Measurements from ENCODE around the gene BORCS8.
"Not testable (repeated sequence)": the region's sequence is repeated elsewhere in the genome, so short reads cannot be mapped to it uniquely, and the experiment has no call there.

BORCS8 gene

DNA sequence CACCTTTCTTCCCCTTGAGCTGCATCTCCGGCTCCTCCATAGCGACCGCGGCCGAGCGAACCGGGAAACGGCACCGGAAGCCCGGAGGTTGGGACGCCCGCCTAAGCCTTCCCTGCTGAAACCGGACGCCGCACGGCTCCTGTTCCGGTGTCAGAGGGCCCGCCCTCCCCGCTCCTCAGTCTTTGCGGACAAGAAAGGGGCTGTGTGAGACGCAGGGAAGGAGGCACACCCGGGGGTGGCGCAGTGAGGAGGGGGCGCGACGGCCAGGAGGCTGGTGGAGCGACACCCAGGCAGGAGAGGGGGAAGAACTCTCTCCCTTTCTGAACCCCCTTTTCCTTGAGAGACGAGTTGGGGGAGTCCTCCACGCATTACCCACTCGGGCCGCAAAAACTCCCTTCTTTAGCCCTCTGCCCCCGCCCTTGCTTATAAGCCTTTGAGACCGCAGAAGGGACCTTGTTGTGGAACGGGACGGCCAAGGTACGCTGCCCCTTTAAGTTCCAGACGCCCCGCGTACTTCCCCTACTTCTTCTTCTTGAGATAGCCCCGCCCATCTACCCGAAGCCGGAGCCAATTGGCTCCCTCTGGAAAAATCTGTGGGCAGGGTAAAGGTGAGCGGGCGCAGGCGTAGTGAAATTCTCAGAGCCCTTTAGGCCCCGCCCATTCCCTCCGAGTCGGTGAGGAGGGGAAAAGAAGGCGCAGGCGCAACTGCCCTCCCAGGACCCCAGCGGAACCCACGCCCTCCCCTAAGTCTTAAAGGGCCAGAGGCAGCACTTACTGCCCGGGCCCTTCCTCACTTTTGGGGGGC lies at the start of gene BORCS8, which contains the start of gene RFXANK:
BORCS8 (minus strand) TSS at position 75 of the 805 bp plus-strand sequence; CDS start at position 40, 35 bp downstream.
RFXANK (plus strand) TSS at position 181 of the 805 bp plus-strand sequence. CDS start 1,689 bp downstream, outside the sequence.
- DNase-seq: peak; percentile 92 to 96 (median 94)

DNA sequence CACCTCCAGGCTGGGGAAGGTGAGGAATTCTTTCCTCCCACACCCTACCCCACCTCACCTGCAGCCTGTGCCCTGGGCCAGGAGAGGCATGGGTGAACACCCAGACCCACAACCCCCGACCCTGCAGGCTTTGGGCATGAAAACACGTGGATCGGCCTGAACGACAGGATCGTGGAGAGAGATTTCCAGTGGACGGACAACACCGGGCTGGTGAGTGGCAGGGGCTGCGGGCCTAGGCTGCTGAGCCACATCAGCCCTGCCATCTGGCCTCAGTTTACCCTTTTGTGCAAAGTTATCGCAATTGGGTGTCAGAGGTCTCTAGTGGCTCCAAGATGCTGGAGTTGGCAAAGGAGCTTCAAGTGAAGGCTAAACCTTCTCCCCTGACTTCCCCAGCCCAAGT lies 48.5 kb upstream of the BORCS8 start:
- no peak for DNase-seq

DNA sequence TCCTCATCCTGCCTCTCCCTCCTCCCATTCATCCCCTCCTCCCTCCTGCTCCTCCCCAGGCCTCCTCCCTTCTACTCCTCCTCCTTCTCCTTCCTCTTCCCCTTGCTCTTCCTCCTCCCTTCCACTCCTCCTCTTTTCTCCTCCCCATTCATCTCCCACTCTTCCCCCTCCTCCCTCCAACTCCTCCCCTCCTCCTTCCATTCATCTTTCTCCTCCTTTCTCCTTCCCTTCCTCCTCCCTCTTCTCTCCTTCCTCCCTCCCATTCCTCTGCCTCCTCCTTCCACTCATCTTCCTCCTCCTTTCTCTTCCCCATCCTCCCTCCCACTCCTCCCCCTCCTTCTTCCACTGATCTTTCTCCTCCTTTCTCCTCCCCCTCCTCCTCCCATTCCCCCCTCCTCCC lies 47.7 kb upstream of the BORCS8 start:
- no peak for DNase-seq

DNA sequence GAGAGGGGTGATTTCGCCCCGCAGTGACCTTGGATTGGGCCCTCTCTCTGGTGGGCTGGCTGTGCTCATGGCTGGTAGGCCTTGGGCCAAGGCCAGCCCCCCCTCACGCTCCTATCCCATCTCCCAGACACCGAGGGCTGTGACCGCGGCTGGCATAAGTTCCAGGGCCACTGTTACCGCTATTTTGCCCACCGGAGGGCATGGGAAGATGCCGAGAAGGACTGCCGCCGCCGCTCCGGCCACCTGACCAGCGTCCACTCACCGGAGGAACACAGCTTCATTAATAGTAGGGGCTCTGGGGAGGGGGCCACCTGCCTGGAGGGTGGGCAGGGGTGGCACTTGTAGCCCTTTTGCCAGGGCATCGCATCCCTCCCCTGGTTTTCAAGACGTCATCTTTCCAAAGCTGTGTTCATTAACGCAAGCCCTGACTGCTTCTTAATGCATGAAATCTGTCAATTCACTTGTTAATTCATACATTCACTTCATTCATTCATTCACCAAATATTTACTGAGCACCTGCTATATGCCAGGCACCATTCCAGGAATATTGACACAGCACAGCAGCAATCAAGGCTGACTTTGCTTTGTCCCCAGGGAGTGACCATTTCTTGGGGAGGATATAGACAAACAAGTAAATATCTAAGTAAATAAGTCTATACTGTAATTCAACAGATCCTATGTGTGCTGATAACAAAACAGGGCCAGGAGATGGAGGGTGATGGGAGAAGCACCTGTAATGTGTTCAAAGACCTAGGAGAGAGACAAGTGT lies 46.4 kb upstream of the BORCS8 start:
- no peak for DNase-seq

DNA sequence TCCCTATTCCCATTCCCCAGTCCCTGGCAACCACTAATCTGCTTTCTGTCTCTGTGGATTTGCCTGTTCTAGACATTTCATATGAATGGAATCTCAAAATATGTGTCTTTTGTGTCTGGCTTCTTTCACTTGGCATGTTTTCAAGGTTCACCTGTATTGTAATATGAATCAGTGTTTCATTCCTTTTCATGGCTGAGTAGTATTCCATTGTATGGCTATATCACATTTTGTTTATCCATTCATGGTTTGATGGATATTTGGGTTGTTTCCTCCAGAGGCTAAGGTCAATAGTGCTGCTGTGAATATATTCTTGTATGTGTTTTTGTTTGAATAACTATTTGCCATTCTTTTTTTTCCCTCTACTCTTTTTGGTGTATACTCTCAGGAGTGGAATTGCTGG lies 44.2 kb upstream of the BORCS8 start:
- DNase-seq: no peak

DNA sequence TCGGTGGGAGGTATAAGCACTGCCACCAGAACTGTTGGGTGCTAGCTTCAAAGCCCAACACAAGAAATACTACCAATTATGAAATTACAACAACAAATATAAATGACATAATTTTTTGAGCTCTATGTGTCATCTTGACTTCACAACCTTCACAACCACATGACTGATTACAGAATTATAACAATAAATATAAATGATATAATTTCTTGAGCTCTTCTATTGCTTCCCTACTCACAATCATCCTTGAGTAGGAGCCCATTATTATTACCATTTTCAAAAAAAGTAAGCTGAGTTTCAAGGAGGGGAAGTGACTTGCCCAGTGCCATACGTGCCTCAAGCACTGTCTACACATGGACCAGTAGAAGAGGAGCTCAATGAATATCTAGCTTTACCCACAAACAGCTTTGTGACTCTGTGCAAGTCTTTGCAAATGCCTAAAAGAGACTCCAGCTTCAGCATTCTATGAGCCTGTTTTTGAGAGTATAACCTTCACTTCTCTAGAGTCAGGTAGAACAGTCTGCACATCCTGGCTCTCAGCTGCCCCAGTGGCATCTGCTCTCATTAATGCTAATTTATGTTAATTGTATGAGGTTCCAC lies 42.4 kb upstream of the BORCS8 start:
- no peak for DNase-seq

DNA sequence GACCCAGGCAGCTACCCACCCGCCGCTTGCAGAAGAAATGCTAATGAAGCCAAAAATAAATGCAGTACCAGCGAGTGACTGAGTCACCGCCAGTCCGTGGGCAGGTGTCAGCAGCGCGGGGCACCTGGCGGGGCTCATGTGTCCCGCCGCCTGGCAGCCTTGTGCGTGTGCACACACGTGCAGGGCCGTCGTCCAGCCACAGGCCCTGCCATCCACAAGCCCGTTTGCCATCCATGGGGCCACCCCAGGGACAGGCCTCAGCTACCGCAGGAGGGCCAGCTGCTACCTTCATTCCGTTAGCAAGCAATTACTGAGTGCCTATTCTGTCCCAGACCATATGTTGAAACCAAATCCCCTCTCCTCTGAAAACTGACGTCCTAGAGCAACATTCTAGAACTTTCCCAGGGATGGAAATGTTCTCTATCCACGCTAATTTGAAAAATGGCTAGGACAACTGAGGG lies 40.3 kb upstream of the BORCS8 start:
- no peak for DNase-seq

DNA sequence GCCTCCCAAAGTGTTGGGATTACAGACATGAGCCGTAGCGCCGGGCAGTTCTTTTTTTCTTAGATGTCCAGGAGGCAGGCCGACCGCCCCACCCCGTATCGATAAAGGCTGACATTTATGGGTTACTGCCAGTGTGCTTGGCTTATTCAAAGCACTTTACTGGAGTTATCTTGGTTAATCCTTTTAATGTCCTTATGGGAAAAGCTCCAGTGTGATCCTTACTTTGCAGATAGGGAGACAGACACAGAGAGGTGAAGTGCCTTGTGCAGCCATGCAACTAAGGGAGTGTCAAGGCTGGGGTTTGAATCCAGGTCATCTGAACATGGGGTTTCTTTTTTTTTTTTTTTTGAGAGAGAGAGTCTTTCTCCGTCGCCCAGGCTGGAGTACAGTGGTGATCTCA lies 39.0 kb upstream of the BORCS8 start:
- no peak for DNase-seq

DNA sequence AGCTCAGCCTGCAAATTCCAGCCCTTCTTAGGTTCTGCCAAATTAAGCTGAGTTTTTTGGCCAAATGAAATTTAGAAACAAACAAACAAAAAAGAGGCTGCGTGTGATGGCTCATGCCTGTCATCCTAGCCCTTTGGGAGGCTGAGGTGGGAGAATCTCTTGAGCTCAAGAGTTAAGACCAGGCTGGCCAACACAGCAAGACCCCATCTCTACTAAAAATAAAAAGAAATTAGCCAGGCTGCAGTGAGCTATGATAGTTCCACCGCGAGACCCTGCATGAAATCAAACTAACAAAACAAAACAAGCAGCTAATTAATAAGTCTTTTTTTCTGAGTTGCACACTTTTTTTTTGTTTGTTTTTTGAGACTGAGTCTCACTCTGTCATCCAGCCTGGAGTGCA lies 37.7 kb upstream of the BORCS8 start:
- DNase-seq: no peak

DNA sequence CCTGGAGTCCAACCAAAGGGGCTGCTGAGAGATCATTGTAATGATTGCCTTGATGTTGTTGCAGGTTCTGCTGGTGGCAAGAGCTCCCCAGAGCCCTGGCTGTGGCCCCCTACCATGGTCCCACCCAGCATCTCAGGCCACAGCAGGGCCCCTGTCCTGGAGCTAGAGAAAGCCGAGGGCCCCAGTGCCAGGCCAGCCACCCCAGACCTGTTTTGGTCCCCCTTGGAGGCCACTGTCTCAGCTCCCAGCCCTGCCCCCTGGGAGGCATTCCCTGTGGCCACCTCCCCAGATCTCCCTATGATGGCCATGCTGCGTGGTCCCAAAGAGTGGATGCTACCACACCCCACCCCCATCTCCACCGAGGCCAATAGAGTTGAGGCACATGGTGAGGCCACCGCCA lies 35.3 kb upstream of the BORCS8 start:
- DNase-seq: no peak

DNA sequence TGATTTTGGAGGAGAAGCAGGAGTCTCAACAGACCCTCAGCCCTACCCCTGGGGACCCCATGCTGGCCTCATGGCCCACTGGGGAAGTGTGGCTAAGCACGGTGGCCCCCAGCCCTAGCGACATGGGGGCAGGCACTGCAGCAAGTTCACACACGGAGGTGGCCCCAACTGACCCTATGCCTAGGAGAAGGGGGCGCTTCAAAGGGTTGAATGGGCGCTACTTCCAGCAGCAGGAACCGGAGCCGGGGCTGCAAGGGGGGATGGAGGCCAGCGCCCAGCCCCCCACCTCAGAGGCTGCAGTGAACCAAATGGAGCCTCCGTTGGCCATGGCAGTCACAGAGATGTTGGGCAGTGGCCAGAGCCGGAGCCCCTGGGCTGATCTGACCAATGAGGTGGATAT lies 34.7 kb upstream of the BORCS8 start:
- no peak for DNase-seq

DNA sequence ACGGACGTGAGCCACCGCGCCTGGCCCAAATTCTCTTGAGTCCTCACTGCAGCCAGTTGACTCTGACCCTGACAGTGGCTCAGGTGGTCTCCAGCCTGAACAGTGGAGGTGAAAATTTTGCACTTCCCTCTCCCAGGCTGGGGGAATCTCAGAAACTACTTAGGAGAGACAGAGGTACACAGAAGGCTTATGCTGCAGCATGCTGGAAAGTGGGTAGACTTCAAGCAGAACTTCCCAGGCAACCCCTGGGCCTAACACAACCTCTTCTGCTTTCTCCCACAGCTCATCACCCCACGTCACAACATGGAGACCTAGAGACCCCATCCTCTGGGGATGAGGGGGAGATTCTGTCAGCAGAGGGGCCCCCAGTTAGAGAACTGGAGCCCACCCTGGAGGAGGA lies 34.3 kb upstream of the BORCS8 start:
- no peak for DNase-seq

DNA sequence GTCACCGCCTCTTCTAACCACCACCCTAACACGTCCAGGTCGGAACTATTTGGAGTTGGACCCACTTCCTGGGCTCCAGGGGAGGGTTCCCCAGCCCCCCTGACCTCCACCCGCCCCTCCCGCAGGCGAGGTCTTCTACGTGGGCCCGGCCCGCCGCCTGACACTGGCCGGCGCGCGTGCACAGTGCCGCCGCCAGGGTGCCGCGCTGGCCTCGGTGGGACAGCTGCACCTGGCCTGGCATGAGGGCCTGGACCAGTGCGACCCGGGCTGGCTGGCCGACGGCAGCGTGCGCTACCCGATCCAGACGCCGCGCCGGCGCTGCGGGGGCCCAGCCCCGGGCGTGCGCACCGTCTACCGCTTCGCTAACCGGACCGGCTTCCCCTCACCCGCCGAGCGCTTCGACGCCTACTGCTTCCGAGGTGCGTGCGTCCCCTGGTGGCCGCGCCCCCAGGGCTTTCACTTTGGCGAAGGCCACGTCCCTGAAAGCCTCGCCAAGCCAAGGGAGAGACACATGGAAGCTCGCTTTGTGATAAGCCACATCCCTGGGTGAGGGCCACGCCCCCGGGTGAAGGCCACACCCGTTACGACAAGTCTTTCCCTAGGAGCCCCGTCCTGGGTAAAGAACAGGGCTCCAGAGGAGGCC lies 33.0 kb upstream of the BORCS8 start:
- DNase-seq: peak; percentile 23 to 75 (median 52)

DNA sequence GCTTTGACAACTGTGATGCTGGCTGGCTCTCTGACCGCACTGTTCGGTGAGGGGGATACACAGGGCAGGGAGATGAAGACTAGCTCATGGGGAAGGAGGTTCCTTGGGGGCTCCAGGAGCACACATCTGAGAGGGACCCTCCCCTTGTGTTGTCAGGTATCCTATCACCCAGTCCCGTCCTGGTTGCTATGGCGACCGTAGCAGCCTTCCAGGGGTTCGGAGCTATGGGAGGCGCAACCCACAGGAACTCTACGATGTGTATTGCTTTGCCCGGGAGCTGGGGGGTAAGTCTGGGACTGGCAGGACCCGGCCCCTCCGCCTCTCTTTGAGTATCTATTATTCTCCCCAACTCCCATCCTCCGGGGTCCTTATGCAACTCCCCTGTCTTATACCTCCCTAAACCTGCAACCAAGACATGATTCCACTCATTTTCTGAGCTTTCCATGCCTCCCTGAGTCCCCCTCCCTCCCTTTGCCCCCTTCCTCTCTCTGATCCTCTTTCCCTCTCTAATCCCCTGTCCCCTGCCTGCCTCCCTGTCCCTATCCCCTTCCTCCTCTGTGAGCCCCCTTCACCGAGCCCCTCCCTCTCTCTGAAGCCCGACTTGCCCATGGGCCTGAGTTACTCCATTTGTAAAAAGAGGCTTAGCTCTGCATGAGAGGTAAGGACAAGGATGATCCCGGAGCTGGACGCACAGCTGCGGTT lies 32.3 kb upstream of the BORCS8 start:
- DNase-seq: no peak

DNA sequence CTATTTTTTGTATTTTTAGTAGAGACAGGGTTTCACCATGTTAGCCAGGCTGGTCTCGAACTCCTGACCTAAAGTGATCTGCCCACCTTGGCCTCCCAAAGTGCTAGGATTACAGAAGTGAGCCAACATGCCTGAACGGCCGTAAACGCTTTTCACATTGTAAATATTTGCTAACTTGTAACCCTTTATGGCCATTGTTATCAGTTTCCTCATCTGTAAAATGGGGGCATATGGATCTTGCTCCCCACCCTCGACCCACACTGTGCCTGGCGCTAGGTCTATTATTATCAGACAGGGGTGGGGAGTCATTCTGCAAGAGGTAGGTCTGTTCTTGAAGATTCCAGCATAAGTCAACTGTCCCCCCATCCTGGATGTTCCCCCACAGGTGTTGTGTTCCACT lies 31.7 kb upstream of the BORCS8 start:
- DNase-seq: no peak

DNA sequence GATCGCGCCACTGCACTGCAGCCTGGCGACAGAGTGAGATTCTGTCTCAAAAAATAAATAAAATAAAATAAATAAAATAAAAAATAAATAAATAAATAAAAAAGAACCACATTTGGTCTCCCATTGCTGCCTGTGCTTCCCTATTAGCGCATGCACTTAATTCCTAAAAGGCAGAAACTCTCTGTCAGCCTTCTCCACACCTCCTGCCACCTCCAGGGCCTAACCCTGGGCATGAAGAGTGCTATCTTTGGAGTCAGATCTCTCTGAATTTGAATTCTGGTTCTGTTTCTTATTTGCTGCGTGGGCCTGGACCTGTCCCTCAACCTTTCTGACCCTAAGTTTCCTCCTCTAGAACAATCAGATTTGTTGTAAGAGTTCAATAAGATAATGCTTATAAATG lies 31.1 kb upstream of the BORCS8 start:
- DNase-seq: no peak

DNA sequence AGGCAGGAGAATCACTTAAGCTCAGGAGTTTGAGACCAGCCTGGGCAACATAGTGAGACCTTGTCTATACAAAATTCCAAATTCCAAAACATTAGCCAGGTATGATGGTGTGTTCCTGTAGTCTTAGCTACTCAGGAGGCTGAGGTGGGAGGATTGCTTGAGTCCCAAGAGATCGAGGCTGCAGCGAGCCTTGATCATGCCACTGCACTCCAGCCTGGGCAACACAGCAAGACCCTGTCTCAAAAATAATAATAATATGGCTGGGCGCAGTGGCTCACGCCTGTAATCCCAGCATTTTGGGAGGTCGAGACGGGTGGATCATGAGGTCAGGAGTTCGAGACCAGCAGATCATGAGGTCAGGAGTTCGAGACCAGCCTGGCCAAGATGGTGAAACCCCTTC lies 29.0 kb upstream of the BORCS8 start:
- DNase-seq: not testable (repeated sequence)

DNA sequence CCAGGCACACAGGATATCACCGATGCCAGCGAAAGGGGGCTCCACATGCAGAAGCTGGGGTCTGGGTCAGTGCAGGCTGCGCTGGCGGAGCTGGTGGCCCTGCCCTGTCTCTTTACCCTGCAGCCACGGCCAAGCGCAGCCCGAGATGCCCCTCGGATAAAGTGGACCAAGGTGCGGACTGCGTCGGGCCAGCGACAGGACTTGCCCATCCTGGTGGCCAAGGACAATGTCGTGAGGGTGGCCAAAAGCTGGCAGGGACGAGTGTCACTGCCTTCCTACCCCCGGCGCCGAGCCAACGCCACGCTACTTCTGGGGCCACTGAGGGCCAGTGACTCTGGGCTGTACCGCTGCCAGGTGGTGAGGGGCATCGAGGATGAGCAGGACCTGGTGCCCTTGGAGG lies 27.0 kb upstream of the BORCS8 start:
- no peak for DNase-seq

DNA sequence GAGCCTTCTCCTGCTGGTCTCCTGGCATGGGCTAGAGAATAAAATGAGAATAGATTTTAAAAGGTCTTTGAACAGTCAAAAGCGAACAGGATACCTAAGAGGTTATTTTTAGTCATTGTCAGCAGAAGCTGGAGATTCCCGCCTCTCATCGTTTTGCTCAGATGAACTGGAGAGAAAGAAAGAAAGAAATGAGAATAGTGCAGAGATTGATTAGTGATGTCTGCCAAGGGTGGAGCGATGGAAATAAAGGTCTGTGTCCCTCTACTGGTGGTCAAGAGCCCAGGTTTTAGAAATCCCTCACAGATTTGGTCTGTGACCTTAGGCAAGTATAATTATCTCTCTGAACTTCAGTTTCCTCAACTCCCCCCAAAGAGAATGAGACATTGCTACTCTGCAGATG lies 25.1 kb upstream of the BORCS8 start:
- DNase-seq: no peak

DNA sequence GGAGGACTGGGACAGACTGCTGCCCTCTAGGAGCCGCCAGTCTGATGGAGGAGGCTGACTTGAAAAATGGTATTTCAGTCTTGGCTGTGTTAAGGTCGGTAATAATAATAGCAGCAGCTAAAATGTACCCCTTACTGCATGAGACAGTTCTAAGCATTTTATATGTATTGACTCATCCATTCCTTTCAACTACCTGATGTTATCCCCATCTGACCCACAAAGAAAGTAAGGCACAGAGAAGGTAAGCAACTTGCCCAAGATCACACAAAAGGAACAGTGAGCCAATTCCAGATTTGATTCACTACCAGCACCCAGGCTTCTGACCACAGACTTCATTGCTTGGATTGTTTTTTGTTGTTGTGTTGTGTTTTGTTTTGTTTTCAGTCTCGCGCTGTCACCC lies 23.8 kb upstream of the BORCS8 start:
- no peak for DNase-seq

DNA sequence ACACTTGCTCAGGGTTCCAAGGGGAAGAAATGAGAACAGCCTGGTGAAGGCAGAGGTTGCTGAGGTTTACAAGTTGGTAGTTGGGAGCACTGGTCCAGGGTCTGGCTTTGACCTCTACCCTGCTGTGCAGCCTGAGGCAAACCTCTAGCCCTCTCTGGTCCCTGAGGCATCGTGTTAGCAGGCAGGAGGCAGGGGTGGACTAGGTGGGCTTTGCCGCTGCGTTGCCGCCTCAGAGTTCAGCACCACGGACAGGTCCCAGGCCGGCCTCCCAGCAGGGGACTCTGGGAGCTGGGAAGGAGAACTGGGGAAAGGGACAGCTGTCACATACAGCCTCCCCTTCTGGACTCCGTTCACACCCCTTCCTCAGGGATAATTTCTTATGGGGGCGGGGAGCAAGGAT lies 22.9 kb upstream of the BORCS8 start:
- peak in 1 of 4 experiments; percentile 17 for DNase-seq

DNA sequence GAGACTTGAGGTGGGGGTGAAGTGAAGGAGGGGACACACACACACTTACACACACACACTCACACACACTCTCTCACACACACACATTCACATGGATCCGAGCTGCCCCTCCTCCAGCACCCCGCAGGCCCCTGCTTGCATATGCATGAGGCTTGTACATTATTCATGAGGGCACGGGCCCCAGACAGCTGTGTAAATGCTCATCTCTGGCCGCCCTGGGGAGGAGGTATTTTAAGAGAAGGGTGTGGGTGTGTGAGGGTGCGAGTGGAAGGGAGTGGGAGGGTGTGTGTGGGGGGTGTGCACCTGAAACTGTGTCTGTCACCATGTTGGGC lies 22.2 kb upstream of the BORCS8 start:
- no peak for DNase-seq

Data from activated naive CD4-positive, alpha-beta T cell (primary cell).